IPS DF 6.9 (cell line): ENCODE measurements around the gene NRXN3.

Experiments
- DNase-seq: peaks from one replicate; pipeline ENCODE4 v3.0.0-alpha.2; 2013; ENCODE audit warnings: low read depth, low spot score
- H3K27ac ChIP-seq: one replicate; pipeline ENCODE4 v1.5.1; 2013; ENCODE audit warnings: low read length, control low read depth
- H3K27me3 ChIP-seq: 2 replicates; pipeline ENCODE4 v1.6.1; 2013; ENCODE audit warnings: mild to moderate bottlenecking, low read length; ENCODE audit not compliant: control insufficient read depth, insufficient read depth
- H3K36me3 ChIP-seq: 2 replicates; pipeline ENCODE4 v1.6.1; 2013; ENCODE audit warnings: low read length; ENCODE audit not compliant: control insufficient read depth, insufficient read depth
- H3K4me1 ChIP-seq: 2 replicates; pipeline ENCODE4 v1.6.1; 2013; ENCODE audit warnings: low read length; ENCODE audit not compliant: control insufficient read depth, insufficient read depth
- H3K4me3 ChIP-seq: 2 replicates; pipeline ENCODE4 v1.5.1; 2013; ENCODE audit warnings: mild to moderate bottlenecking, low read length
- H3K9me3 ChIP-seq: 2 replicates; pipeline ENCODE4 v1.6.1; 2013; ENCODE audit warnings: low read length, inconsistent platforms; ENCODE audit not compliant: control insufficient read depth, insufficient read depth
- WGBS: extraction: QIAGEN DNeasy Blood & Tissue Kit; methylation state at CpG from one replicate; pipeline ENCODE4 v1.1.7; 2013; ENCODE audit warnings: mixed read lengths, missing lambda C conversion rate; ENCODE audit not compliant: insufficient read length, insufficient coverage; 5-methylcytosine and 5-hydroxymethylcytosine counted together

Gene NRXN3

DNA sequence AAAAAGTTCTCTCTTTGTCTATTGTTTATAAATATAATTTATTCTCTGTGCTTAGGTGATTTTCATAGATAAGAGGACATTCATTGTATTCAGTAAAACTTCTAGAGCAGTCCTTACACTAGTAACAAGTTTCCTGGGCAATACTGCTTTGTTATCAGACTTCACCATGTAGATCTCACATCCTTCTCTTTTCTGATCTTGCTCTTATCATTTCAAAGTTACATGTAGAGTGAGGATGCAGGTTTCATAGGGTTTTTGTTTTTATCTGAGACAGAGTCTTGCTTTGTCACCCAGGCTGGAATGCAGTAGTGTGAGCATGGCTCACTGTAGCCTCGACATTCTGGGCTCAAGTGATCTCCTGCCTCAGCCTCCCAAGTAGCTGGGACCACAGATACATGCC, 1251.6 kb downstream of the NRXN3 start:
- Histone ChIP-seq H3K4me1 (no peaks in the 10 kb centered on the region), H3K4me3 (no peak overlapping the region), H3K9me3 (no peaks in the 10 kb centered on the region), H3K36me3 (no peaks in the 10 kb centered on the region), H3K27me3 (no peaks in the 10 kb centered on the region), H3K27ac (no peak overlapping the region)
- no peak for DNase-seq
- no CpG with 5 or more reads among the region's 1 CpG for WGBS

GRCh38 chr14:79424462-79424861, 1254.3 kb downstream of the NRXN3 start:
- no peak for DNase-seq
- Histone ChIP-seq H3K27ac (no peak overlapping the region), H3K4me1 (no peaks in the 10 kb centered on the region), H3K9me3 (no peaks in the 10 kb centered on the region), H3K27me3 (no peaks in the 10 kb centered on the region), H3K36me3 (no peaks in the 10 kb centered on the region), H3K4me3 (no peak overlapping the region)
- WGBS: no CpG with 5 or more reads among the region's 1 CpG

DNA sequence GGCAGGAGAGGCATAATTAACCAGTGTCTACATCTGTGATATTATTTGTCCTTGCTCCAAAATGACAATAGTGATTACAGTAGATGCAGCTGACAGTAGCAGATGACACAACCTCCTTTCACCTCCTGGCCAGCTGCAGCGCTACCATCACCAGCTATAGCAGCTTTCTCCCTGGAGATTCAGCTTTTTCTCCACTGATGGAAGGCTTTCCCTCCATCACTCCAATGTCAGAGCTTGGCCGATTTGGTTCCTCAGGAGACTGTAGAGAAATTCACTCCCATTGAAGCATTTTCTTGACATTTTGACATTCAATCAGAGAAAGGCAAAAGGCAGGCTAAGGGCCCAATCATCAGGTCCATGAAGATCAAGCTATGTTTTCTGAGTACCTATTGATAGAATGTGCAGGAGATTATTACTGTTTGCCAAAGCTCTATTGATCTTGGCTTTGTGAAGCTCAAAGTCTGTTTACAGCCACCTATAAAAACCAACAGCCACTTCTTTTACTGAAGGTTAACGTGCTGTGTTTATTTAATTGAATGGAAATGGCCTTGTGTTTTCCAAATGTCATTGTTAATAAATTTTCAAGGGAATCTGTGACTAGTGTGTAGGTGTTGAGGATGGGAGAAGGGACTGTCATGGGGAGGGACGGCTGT, 1256.1 kb downstream of the NRXN3 start:
- WGBS: no CpG with 5 or more reads among the region's 4 CpGs
- Histone ChIP-seq H3K9me3 (no peaks in the 10 kb centered on the region), H3K4me1 (no peaks in the 10 kb centered on the region), H3K36me3 (no peaks in the 10 kb centered on the region), H3K27me3 (no peaks in the 10 kb centered on the region), H3K27ac (no peak overlapping the region), H3K4me3 (no peak overlapping the region)
- no peak for DNase-seq

GRCh38 chr14:79432640-79433039, 1262.5 kb downstream of the NRXN3 start:
- DNase-seq: no peak
- Histone ChIP-seq H3K36me3 (no peaks in the 10 kb centered on the region; the same call in 1 of the 2 replicates), H3K9me3 (no peaks in the 10 kb centered on the region), H3K27me3 (no peaks in the 10 kb centered on the region), H3K4me3 (no peak overlapping the region), H3K27ac (no peak overlapping the region), H3K4me1 (0 out of 2 replicates have a peak, but pooled peaks cover 1% of the 10 kb centered on the region)
- no CpG with 5 or more reads among the region's 3 CpGs for WGBS

- WGBS: no CpG with 5 or more reads among the region's 1 CpG
These were observed 1266.2 kb downstream of the NRXN3 start for GRCh38 chr14:79436335-79436734.

DNA sequence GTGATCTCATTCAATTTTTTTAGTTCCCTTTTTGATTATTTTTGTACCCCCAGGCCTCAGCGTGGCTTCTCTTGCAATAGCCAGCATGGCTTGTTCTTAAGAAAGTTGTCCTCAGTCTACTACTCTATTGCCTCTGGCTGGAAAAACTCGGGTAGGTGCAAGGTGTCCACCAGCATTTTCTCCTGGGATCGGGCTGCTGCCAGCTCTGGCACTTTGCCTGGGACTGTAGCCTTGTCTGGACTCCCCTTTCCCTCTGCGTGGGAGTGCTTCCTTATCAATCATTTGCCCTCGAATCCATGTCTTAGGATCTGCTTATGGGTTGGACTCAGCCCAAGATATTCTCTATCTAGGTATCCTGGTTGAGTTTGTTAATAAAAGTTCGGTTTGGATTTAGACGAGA, 1267.8 kb downstream of the NRXN3 start:
- Histone ChIP-seq H3K4me3 (no peak overlapping the region), H3K4me1 (peaks cover 1% of the 10 kb centered on the region; the same call in 1 of the 2 replicates), H3K27ac (no peak overlapping the region), H3K27me3 (no peaks in the 10 kb centered on the region), H3K9me3 (no peaks in the 10 kb centered on the region), H3K36me3 (no peaks in the 10 kb centered on the region; the same call in 1 of the 2 replicates)
- no peak for DNase-seq
- 100% methylated on average over 2 of the region's 7 CpGs for WGBS

More at GRCh38 chr14:79436335-79436734, 1266.2 kb downstream of the NRXN3 start:
- Histone ChIP-seq H3K27me3 (no peaks in the 10 kb centered on the region), H3K4me3 (no peak overlapping the region), H3K36me3 (no peaks in the 10 kb centered on the region; the same call in 1 of the 2 replicates), H3K4me1 (peaks cover 1% of the 10 kb centered on the region; the same call in 1 of the 2 replicates), H3K9me3 (no peaks in the 10 kb centered on the region), H3K27ac (no peak overlapping the region)
- DNase-seq: no peak

- H3K27ac ChIP-seq: no peak overlapping the region
- H3K36me3 ChIP-seq: no peaks in the 10 kb centered on the region; the same call in 1 of the 2 replicates
- H3K27me3 ChIP-seq: no peaks in the 10 kb centered on the region
- no peaks in the 10 kb centered on the region for H3K9me3 ChIP-seq
- DNase-seq: no peak
- H3K4me1 ChIP-seq: peaks cover 1% of the 10 kb centered on the region; the same call in 1 of the 2 replicates
- H3K4me3 ChIP-seq: no peak overlapping the region
- WGBS: no CpG with 5 or more reads among the region's 3 CpGs
These were observed 1268.6 kb downstream of the NRXN3 start for GRCh38 chr14:79438696-79439342.

GRCh38 chr14:79442786-79443185, 1272.6 kb downstream of the NRXN3 start:
- DNase-seq: no peak
- no CpG with 5 or more reads among the region's 5 CpGs for WGBS

DNA sequence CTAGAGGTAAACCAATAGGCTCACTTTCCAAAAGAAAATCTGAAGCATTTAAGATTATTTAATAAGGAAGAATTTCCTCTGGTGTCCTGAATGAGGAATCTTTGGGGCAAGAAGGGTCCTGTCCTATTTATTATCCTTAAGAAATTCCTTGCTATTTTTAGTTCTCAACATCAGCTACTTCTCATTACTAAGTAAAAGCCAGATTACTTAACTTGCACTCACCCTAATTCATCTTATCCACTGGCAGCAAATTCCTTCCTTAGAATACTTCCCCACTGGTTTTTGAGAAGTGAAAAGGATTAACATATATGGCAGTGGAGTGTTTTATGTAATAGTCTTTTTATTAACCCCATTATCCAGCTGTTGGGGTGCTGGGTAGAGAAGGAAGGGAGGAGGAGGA, 1273.4 kb downstream of the NRXN3 start:
- H3K4me1 ChIP-seq: no peaks in the 10 kb centered on the region; the same call in none of the 2 replicates
- H3K4me3 ChIP-seq: no peak overlapping the region
- no peaks in the 10 kb centered on the region for H3K9me3 ChIP-seq
- DNase-seq: no peak
- H3K36me3 ChIP-seq: no peaks in the 10 kb centered on the region
- H3K27ac ChIP-seq: no peak overlapping the region
- no peaks in the 10 kb centered on the region for H3K27me3 ChIP-seq

More at GRCh38 chr14:79442786-79443185, 1272.6 kb downstream of the NRXN3 start:
- no peaks in the 10 kb centered on the region for H3K27me3 ChIP-seq
- no peaks in the 10 kb centered on the region; the same call in 1 of the 2 replicates for H3K4me1 ChIP-seq
- H3K36me3 ChIP-seq: no peaks in the 10 kb centered on the region
- no peak overlapping the region for H3K4me3 ChIP-seq
- H3K9me3 ChIP-seq: no peaks in the 10 kb centered on the region
- no peak overlapping the region for H3K27ac ChIP-seq

- no CpG with 5 or more reads among the region's 6 CpGs for WGBS
- Histone ChIP-seq H3K27ac (no peak overlapping the region), H3K27me3 (no peaks in the 10 kb centered on the region), H3K4me3 (no peak overlapping the region), H3K4me1 (no peaks in the 10 kb centered on the region; the same call in 1 of the 2 replicates), H3K36me3 (no peaks in the 10 kb centered on the region), H3K9me3 (no peaks in the 10 kb centered on the region)
- DNase-seq: no peak
These were observed 1278.8 kb downstream of the NRXN3 start for GRCh38 chr14:79448960-79449359.
